Neural cell (in vitro differentiated cells): Measurements from ENCODE around the gene SBNO2. TPM values are rescaled to one million over a fixed set of nuclear protein-coding genes. Genes with fewer than 3 reads are reported as not detected.

ENCODE experiments used
- H2AFZ ChIP-seq: fragments of 200-600, 300-800 bp; sonication (generic), shearing (Covaris generic); 2 replicates; pipeline ENCODE4 v1.6.0; 2014; ENCODE audit warnings: low read depth, mild to moderate bottlenecking, antibody characterized with exemption, low read length, moderate library complexity
- H3F3A ChIP-seq: fragments of 200-600 bp; shearing (Covaris generic); 2 replicates; pipeline ENCODE4 v1.6.1; 2016; ENCODE audit warnings: mild to moderate bottlenecking, moderate library complexity, mixed read lengths, antibody characterized with exemption, low read length; ENCODE audit not compliant: insufficient read depth, poor library complexity, severe bottlenecking
- H3K27ac ChIP-seq: fragments of 200-600, 300-800 bp; sonication (generic), shearing (Covaris generic); 2 replicates; pipeline ENCODE4 v1.5.1; 2014; ENCODE audit warnings: mild to moderate bottlenecking, low read length, moderate library complexity
- H3K27me3 ChIP-seq: fragments of 300-800, 200-600 bp; sonication (generic), shearing (Covaris generic); 2 replicates; pipeline ENCODE4 v1.6.0; 2014; ENCODE audit warnings: mild to moderate bottlenecking, low read depth, low read length, moderate library complexity; ENCODE audit not compliant: insufficient read depth
- H3K36me3 ChIP-seq: fragments of 300-800, 200-600 bp; sonication (generic), shearing (Covaris generic); 2 replicates; pipeline ENCODE4 v1.5.1; 2014; ENCODE audit warnings: mild to moderate bottlenecking, antibody characterized with exemption, low read length, moderate library complexity; ENCODE audit not compliant: insufficient read depth
- H3K4me2 ChIP-seq: fragments of 300-800, 200-600 bp; sonication (generic), shearing (Covaris generic); 2 replicates; pipeline ENCODE4 v1.6.0; 2014; ENCODE audit warnings: mild to moderate bottlenecking, low read length
- H3K4me3 ChIP-seq: fragments of 300-800, 200-600 bp; sonication (generic), shearing (Covaris generic); 2 replicates; pipeline ENCODE4 v1.5.1; 2014; ENCODE audit warnings: mild to moderate bottlenecking, low read length, moderate library complexity
- H3K79me2 ChIP-seq: fragments of 200-600 bp; shearing (Covaris generic); replicated peaks from 2 replicates; pipeline ENCODE4 v1.6.0; 2014; ENCODE audit warnings: mild to moderate bottlenecking, low read length, moderate library complexity; ENCODE audit not compliant: insufficient read depth
- H3K9ac ChIP-seq: fragments of 300-800, 200-600 bp; sonication (generic), shearing (Covaris generic); 2 replicates; pipeline ENCODE4 v1.6.1; 2016; ENCODE audit warnings: mild to moderate bottlenecking, low read length, mixed read lengths
- H3K9me2 ChIP-seq: fragments of 200-600 bp; shearing (Covaris generic); 2 replicates; pipeline ENCODE4 v1.6.1; 2016; ENCODE audit warnings: mild to moderate bottlenecking, low read length, mixed read lengths; ENCODE audit not compliant: insufficient read depth
- H3K9me3 ChIP-seq: fragments of 200-600, 300-800 bp; sonication (generic), shearing (Covaris generic); 2 replicates; pipeline ENCODE4 v1.6.1; 2016; ENCODE audit warnings: mild to moderate bottlenecking, mixed run types, low read length, moderate library complexity, mixed read lengths
- H4K20me1 ChIP-seq: fragments of 200-600 bp; shearing (Covaris generic); 2 replicates; pipeline ENCODE4 v1.6.1; 2016; ENCODE audit warnings: mild to moderate bottlenecking, mixed run types; ENCODE audit not compliant: insufficient read depth
- CTCF ChIP-seq: fragments of 450-650 bp; IDR thresholded peaks from 2 replicates; pipeline ENCODE4 v1.5.1; 2014; ENCODE audit warnings: antibody characterized with exemption, mild to moderate bottlenecking, moderate library complexity; ENCODE audit not compliant: poor library complexity, severe bottlenecking
- EP300 ChIP-seq: fragments of 450-650 bp; conservative IDR thresholded peaks from 2 replicates; pipeline ENCODE4 v1.6.1; 2014; ENCODE audit warnings: antibody characterized with exemption, mild to moderate bottlenecking, moderate library complexity; ENCODE audit not compliant: poor library complexity, severe bottlenecking
- EZH2 ChIP-seq: fragments of 200-600, 300-800 bp; shearing (Covaris generic), sonication (generic); IDR thresholded peaks from 2 replicates; pipeline ENCODE4 v1.6.1; 2014; ENCODE audit warnings: antibody characterized with exemption, low read length, borderline replicate concordance, mild to moderate bottlenecking; ENCODE audit not compliant: insufficient read depth, poor library complexity, severe bottlenecking
- MXI1 ChIP-seq: fragments of 450-650 bp; conservative IDR thresholded peaks from 2 replicates; pipeline ENCODE4 v1.6.1; 2014; ENCODE audit warnings: antibody characterized with exemption, mild to moderate bottlenecking; ENCODE audit not compliant: poor library complexity, severe bottlenecking
- POLR2AphosphoS5 ChIP-seq: IDR thresholded peaks from 2 replicates; pipeline ENCODE4 v1.6.1; 2012
- RAD21 ChIP-seq: fragments of 450-650 bp; conservative IDR thresholded peaks from 2 replicates; pipeline ENCODE4 v1.6.1; 2014; ENCODE audit warnings: antibody characterized with exemption, mild to moderate bottlenecking, moderate library complexity
- REST ChIP-seq: IDR thresholded peaks from 2 replicates; pipeline ENCODE4 v1.6.1; 2012; ENCODE audit warnings: borderline replicate concordance
- SMC3 ChIP-seq: fragments of 450-650 bp; conservative IDR thresholded peaks from 2 replicates; pipeline ENCODE4 v1.6.1; 2014; ENCODE audit warnings: antibody characterized with exemption, mild to moderate bottlenecking, moderate library complexity; ENCODE audit not compliant: poor library complexity
- TAF1 ChIP-seq: IDR thresholded peaks from 2 replicates; pipeline ENCODE4 v1.6.1; 2012; ENCODE audit warnings: low read depth
- polyA plus RNA-seq: library from polyadenylated mRNA; depleted of rRNA; stranded (reverse); fragments of >200 nt; gene quantifications from 2 replicates; pipeline ENCODE4 v1.2.3, GENCODE V29; 2014

The SBNO2 gene
- polyA plus RNA-seq, 1 donor from 2014 or later = 4.8 TPM

DNA sequence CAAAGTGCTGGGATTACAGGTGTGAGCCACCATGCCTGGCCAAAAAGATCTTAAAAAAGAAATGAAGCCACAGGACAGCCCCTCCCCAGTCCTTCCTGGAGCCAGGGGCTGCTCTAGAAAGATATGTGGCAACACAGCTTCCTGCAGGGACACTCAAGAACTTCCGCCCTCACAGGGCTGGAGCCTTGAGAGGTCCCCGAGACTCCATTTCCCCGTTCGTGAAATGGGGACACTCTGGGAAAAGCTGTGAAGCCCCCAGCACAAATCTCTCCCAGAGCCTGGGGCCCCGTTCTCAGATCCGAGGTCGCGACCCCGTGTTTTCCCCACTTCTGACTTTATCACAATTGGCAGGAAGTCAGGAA, 72.8 kb downstream of the SBNO2 start:
- Histone ChIP-seq H3K9ac (no peak overlapping the region), H3F3A (no peaks in the 10 kb centered on the region), H3K4me3 (no peak overlapping the region), H3K9me2 (no peaks in the 10 kb centered on the region), H3K27ac (no peak overlapping the region), H4K20me1 (no peaks in the 10 kb centered on the region), H2AFZ (no peak overlapping the region), H3K36me3 (no peaks in the 10 kb centered on the region), H3K9me3 (no peaks in the 10 kb centered on the region), H3K27me3 (no peaks in the 10 kb centered on the region), H3K79me2 (peaks cover 4% of the 10 kb centered on the region), H3K4me2 (no peak overlapping the region)
- TF ChIP-seq EZH2 = no peak
- no peak for TF ChIP-seq RAD21
- TF ChIP-seq SMC3 = no peak
- TF ChIP-seq REST = no peak
- TF ChIP-seq MXI1 = no peak
- TF ChIP-seq POLR2AphosphoS5 = no peak
- TF ChIP-seq EP300 = no peak
- no peak for TF ChIP-seq TAF1
- TF ChIP-seq CTCF = no peak

DNA sequence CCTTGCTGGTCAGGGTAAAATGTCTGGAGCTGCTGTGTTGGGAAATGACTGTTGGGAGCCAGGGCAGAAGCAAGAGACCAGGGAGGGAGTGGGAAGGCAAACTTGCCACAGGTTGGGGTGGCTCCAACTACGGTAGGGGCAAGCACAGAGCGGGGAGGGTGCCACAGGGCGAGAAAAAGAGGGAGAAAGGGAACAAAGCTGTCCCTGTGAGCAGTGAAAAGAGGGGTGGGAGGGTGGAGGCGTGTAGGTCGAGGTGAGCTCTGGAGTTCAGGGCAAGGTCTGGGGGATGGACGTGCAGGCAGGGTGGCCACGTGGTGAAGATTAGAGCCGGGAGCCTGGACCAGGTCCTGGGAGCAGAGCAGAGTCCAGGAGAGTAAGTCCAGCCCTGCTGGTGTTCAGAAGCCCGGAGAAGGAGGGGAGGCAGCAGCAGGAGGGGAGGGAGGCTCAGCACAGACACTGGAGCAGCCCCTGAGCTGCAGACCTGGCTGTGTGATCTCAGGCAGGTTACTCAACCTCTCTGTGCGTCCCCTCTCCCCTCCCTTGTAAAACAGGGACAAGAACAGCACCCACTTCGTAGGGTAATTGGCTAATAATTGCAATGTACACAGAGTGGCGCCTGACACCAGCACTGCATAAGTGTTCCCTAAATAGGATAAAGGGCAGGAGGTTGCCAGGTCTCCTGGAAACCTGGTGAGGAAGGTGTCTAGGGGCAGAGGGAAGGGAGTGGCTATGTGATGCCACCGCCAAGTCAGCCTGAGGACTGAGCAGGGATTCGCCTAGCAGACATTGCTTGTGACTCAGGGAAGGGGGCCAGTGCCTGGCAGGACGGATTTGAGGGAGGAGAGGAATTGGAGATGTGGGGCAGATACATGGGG, 75.7 kb downstream of the SBNO2 start:
- Histone ChIP-seq H3K27ac (no peak overlapping the region), H3K9ac (no peak overlapping the region), H3K4me2 (no peak overlapping the region), H3F3A (no peaks in the 10 kb centered on the region), H3K27me3 (no peaks in the 10 kb centered on the region), H3K4me3 (no peak overlapping the region), H3K79me2 (peaks cover 14% of the 10 kb centered on the region), H3K9me2 (no peaks in the 10 kb centered on the region), H4K20me1 (peaks cover 3% of the 10 kb centered on the region), H3K36me3 (no peaks in the 10 kb centered on the region), H2AFZ (no peak overlapping the region), H3K9me3 (no peaks in the 10 kb centered on the region)
- TF ChIP-seq EP300 (no peak), CTCF (no peak), SMC3 (no peak), TAF1 (no peak)
